DLD1 (cell line): ENCODE data around the gene PRR30.
"Not testable (repeated sequence)": the region's sequence is repeated elsewhere in the genome, so short reads cannot be mapped to it uniquely, and the experiment has no call there.

ENCODE experiments used
- in situ Hi-C: cut with HindIII; loops from 2 replicates; pipeline ENCODE4 v1.10.0; 2017; ENCODE audit warnings: low sequenced_read_pairs

The PRR30 gene

DNA sequence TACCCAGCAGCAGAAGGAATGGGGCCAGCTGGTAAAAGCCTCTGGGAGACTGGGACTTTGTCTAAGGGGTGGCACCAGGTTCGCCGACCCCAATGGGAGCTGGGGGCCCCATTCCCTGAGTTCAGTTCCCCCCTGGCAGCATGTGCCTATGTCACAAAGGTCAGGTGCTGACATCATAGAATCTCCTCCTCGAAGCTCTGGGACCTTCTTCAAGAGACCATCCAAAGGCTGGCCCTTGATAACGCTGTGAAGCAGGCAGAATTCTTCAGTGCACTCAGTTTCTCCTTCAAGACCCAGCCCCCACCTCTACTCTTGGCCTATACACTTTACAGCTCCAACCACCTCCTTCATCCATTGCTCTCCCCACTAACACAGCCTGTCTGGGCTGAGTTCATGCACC, at the start of gene PRR30:
Gene PRR30, minus strand, starts transcription at position 101 of the 400 bp plus-strand sequence. CDS start 1,081 bp downstream, outside the sequence.
- in situ Hi-C loops, result no loop called here

DNA sequence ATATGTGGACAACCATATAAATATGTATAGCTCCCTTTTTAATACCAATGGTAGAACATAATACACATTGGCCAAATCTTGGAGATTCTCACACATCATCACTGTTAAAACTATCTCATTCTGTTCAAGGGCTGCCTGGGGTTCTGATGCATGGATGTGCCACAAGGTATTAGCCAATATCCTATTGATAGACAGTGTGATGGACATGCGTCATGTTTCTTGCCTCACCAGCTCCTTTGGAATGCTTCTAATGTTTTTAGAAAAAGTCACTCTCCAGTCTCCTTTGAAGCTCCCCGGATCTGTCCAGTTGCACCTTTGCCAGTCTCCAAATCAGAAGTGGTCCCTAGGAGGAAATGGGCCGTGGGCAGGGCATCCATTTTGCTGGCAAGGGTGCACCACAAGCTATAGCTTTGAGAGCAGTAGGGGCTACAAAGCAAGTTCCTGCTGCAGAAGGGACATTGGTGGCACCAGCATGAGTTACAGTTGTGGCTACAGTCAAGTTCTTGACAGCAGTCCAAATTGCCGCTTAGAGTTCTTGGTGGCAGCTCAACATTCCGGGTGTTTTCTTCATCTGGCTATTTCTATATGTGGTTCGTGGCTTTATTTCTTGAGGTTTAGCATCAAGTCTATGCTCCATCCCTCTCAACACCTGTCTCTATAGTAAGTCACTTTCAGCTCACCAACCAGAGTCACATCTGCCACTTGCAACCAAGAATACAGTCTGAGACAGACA, 47.6 kb upstream of the PRR30 start:
- in situ Hi-C loops, result no loop called here

DNA sequence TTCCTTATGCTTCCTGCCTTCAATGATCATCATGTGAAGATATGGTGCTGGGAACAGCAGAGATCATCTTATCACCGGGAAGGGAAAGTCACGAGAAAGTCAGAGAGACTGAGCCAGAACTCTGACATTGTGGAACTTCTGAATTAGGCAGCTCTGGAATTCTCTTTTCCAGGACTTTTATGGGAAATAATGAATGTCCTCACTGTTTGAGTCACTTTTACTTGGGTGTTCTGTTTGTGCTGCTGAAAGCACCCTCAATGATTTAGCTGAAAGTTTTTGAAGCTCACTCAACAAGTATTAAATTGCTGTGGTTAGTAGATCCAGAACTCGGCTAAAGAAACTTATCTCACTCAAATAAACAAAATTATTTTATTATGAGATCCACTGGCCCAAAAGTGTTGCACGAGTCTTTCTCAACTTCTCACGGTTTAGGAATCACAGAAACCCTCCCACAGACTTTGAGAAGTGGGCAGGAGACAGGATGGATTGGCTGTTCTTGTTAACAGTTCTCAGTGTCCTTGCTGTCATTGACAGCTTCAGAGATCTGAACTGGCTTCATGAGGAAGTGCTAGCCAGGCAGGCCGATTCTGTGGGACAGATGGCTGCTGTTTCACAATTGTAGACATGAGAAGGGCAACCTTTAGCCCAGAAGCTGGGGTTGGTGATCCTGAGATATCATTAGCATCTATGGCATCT, 46.3 kb upstream of the PRR30 start:
- in situ Hi-C loops, result no loop called here

DNA sequence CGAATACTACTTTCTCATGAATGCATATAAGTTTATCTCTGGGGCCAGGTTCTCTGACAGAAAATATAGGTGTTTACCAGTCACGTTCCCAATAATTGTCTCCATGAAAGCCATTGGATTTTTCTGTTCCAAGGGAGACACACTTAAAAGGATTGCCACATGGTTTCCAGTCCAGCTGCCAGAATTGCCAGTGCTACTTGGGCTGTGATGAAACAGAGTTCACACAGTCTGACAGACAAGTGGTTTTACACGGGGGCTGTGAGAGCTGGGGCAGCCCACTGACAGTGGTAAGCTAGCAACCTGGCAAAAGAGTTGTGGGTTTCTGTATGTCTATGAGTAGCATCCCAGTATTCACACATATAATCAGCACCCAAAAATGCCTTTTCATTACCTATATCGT, 44.9 kb upstream of the PRR30 start:
- in situ Hi-C loops, result no loop called here

DNA sequence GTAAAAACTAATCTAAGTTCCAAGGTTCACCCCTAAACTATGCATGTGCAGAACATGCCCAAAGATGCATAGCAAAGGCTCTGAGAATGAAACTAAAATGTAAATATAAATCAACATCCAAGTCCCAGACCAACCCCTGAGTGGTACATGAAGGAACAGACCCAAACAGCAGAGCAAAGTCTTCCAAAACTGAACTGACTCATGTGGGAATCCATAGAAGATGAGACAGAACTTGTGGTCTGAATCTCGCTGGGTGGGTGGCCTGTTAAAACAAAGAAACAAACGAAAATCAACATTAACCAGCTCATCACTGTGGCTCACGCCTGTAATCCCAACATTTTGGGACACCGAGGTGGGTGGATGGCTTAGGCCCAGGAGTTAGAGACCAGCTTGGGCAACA, 43.1 kb upstream of the PRR30 start:
- in situ Hi-C loops, result no loop called here

DNA sequence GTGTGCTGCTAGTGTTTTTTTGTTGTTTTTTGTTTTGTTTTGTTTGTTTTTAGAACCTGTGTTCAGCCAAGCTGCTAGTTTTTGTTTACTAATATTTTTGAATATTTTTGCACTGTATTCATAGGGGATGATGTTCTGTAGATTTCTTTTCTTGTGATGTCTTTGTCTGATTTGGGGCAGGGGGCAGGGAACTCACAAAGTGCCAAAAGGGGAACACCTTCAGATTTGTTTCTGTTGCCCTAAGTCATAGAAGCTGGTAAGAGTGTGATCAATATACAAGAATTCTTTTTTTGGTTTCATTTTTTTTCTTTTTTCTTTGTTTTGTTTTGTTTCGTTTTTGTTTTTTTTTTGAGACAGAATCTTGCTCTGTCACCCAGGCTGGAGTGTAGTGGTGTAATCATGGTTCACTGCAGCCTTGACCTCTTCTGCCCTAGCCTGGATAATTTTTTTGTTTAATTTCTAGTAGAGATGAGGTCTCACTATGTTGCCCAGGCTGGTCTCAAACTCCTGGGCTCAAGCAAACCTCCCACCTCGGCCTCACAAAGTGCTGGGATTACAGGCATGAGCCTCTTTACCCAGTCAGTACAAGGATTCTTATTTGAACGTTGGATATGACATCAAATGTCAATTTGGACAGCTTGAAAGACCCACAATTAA, 40.3 kb upstream of the PRR30 start:
- in situ Hi-C loops, result no loop called here

DNA sequence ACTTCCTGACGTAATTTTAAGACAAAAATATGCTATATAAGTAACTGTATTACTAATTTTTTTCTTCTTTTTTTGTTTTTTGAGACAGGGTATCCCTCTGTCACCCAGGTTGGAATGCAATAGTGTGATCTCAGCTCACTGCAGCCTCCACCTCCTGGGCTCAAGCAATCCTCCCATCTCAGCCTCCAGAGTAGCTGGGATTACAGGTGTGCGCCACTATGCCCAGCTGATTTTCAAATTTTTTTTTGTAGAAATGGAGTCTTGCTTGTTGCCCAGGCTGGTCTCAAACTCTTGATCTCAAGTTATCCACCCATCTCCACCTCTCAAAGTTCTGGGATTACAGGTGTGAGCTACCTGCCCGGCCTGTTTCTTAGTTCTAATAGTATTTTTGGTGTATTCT, 39.3 kb upstream of the PRR30 start:
- in situ Hi-C loops, result no loop called here

DNA sequence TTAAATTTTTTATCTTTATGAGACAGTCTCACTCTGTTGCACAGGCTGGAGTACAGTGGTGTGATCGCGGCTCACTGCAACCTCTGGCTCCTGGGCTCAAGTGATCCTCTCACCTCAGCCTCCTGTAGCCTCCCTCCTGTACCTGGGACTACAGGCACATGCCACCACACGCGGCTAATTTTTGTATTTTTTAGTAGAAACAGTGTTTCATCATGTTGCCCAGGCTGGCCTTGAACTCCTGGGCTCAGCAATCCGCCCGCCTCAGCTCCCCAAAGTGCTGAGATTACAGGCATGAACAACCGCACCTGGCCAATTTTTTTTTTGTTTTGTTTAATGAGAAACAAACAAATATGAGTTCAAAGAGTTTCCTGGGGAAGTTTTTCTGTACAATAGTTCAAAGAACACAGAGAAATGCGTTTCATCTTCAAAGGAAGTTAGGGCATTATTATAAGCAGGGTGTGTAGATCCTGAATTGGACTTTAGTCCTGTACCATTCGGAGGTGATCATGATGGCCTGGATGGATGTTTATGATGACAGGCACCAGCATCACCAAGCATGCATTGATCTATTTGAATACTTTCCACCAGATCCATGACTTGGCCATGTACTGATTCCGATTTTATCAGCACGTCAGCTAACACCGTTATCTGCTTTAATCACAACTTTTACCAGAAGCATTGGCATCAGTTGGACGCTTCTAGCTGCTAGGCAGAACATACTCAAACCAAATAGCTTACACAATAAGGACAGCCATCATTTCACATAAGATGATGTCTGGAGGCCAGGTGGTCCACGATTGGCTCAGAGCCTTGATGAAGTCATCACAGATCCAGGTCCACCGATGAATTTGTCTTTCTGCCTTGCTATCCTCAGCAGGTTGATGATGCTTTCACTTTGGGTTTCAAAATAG, 38.5 kb upstream of the PRR30 start:
- in situ Hi-C loops, result no loop called here

DNA sequence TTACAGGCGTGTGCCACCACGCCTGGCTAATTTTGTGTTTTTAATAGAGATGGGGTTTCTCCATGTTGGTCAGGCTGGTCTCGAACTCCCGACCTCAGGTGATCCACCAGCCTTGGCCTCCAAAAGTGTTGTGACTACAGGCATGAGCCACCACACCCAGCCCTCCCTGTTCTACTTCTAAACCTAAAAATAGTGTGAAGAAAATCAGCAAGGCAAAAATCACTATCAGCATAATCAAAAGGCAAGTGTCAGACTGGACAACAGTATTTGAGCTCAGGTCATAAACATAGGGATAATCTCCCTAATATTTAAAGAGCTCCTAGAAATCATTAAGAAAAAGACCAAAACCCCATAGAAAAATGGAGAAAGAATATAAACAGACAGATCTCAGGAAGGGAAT, 36.6 kb upstream of the PRR30 start:
- in situ Hi-C loops, result not testable (repeated sequence)

DNA sequence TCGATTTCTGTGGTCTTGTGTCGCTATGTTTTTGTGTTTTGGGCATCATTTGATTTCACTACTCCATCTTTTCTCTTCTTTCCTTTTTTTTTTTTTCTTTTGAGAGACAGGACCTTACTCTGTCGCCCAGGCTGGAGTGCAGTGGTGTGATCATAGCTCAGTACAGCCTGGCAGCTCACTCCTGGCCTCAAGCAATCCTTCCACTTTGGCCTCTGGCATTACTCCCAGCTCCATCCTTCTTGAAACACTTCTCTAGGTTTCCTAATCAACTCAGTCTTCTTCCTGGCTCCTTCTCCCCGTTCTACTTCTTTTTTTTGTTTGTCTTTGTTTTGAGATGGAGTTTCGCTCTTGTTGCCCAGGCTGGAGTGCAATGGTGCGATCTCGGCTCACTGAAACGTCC, 36.1 kb upstream of the PRR30 start:
- in situ Hi-C loops, result no loop called here

DNA sequence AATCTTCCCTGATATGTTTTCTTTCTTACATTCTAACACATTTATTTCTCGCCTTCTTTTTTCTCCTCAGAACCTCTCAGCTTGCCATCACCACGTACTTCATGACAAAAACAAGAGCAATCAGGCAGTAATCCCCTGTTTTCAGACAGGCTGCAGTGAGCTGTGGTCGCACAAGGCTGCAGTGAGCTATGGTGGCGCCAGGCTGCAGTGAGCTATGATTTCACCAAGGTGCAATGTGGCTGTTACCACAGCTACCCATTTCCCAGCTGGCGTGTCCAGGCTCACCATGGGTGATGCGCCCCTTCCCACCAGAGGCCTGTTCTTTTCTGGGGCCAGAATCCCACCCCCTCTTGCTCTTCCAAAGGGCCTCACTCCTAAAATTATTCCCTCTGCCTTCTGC, 35.4 kb upstream of the PRR30 start:
- in situ Hi-C loops, result no loop called here

DNA sequence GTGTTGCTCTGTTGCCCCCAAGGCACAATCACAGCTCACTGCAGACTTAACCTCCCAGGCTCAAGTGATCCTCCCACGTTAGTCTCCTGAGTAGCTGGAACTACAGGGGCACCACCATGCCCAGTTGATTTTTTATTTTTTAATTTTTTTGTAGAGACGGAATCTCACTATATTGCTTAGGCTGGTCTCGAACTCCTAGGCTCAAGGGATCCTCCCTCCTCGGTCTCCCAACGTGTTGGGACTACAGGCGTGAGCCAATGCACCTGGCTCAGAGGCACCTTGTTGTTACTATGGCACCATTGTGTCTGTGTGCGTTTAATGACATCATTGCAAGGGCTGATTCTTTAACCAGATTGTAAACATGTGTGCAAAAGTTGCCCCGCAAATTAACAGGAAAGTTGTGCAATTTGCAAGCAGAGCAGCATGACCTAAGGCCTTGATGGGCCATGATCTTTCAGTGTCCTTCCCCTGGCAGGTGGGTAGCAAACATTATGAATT, 32.2 kb upstream of the PRR30 start:
- in situ Hi-C loops, result no loop called here

DNA sequence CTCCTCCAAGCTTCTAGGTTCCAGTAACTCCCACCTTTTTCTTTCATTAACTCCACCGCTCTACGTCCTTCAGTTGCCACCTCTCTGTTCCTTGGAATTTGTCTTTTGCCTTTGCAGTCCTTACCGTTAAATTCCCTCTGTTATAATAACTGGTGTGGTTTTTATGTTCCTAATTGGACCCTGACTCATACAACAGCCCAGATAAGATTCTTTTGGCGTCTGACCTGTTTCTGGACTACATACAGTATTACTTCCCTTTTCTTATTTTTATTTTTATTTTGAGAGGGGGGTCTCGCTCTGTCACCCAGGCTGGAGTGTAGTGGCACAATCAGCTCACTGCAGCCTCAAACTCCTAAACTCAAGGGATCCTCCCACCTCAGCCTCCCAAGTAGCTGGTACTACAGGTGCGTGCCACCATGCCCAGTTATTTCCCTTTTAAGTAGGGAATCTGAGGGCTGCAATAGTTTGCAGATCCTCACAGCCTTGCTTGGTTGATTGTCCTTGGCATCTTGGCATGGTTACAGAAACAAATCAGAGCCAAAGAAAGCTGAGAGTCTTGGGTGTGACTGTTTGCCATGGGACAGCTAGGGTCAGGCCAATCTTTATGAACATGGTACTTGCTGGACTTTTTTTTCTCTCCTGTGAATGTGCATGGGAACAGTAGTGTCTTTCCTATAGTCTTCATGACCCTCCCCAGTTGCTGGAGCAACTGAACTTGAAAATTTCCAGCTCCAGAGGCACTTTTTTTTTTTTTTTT, 31.5 kb upstream of the PRR30 start:
- in situ Hi-C loops, result no loop called here

DNA sequence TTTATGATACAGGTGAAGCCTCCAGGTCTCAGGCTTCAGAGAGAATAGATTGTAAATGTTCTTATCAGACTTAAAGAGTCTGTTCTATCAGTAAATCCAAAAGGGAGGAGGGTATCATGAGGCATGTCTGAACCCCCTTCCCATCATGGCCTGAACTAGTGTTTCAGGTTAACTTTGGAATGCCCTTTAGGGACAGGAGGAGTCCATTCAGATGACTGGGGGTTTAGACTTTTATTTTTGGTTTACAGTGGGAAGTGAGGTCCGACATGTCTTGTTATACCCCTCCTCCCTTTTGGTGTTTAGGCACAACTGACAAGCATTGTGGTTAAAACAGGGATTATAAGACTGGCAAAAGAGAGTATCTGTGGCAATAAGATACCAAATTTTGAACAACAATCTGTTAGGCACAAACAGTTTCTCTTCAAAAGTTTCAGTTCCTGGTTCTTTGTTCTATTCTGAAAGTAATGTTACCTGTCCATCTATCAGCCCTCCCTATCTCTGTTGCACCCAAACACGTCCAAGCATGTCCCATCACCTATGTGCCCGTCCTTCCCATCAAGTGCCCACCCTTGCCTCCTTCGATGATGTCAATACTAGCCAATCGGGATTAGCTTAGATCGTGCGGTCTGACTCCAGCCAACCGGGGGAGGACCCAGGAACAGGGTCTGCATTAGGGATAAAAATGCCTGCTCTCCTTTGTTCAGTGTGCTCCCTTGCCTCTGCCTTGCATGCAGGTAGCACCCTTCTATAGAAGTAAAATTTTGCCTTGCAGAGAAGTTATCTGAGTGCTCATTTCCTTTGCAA, 26.0 kb upstream of the PRR30 start:
- in situ Hi-C loops, result no loop called here

DNA sequence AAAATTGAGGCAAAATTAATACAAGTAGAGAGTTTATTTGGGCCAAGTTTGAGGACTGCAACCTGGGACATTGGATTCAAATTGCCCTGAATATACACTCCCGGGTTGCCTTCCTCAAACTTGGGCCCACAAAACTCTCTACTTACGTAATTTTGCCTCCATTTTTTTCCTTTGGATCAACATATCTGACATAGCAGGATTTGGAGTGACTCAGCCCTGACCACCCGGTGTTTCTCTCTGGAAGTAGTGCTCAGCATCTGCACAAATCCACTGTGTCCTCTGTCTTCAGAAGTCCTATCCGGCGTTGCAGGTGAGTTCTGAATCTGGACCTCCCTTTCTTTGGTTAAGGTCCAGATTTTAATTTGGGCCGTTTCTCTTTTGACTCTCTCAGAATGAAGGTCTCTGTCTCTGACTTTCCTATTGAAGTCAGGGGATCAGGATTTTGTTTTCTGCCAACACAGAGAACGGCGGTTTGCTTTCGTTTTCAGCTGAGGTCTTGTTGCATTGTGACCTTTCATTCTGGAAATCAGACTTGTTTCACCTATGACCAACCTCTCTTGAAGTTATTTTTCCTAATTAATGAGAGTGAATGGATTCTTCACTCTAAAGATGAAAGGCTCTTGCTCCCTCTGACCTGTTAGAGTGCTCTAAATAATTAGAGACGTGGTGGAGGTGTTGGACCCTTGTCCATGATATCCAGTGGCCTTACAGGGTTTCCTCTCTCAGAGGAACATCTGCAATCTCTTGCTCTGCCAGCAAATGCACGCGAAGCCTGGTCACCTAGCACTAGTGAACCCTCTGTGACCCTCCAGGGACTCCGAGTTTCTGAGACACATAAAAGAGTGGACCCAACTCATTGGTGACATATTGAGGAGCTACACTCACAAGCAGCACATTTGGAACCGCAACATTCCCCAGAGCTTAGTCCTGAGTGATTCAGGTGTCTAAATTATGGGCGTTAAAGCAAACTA, 23.2 kb upstream of the PRR30 start:
- in situ Hi-C loops, result no loop called here

DNA sequence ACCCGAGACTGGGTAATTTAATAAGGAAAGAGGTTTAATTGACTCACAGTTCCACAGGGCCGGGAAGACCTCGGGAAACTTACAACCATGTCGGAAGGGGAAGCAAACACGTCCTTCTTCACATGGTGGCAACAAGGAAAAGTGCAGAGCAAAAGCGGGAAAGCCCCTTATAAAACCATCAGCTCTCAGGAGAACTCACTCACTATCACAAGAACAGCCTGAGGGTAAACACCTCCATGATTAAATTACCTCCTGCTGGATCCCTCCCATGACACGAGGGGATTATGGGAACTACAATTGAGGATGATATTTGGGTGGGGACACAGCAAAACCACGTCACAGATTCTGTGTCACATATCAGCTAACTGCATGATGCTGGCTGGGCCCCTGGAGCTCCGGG, 21.0 kb upstream of the PRR30 start:
- in situ Hi-C loops, result no loop called here

DNA sequence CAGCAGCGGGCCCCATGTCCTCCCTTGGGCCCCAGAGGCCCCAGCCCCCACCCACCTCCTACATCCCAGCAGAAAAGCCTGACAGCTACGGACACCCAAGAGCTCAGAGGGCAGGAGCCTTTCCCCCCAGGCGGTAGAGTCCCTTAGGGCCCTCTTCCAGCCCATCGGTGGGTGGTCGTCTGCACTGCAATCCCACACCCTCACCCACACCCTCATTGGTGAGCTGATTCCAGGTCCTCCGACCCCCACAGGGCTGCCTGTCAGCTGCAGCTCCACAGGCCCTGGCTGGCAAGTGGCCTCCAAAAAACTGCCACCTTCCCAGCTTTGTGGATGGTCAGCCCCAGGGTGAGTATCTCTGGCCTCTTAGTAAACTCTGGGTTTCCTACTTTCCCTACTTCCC, 20.1 kb upstream of the PRR30 start:
- in situ Hi-C loops, result no loop called here

DNA sequence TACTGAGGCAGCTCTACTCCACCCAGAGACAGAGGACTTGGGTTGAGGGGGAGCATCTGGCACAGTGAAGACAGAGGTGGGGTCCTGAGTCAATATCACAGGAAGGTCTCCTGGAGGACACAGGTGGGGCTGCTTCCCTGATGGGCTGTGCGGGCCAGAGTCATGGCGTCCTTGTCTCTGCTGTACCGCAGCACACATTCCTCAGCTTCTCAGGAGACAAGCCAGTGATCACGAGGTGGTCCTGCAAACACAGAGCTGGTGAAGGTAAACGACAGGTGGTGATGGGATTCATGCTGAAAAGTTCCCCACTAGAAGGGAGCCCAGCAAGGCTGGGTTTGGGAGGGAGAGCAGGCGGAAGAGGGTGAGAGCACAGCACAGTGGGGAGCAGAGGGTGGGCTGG, 19.3 kb upstream of the PRR30 start:
- in situ Hi-C loops, result no loop called here
